ENCODE data around the gene HSD17B7.
"Not testable (repeated sequence)": the region's sequence is repeated elsewhere in the genome, so short reads cannot be mapped to it uniquely, and the experiment has no call there.

GRCh38 chr1:162788783-162789182, 1.7 kb upstream of the HSD17B7 start:
- TF ChIP-seq CTCF, POLR2A (IDR thresholded peaks at IDR 0.05): not testable (repeated sequence)

Data from thyroid gland (tissue), 4 donors.